SU-DHL-6 (cell line): ENCODE measurements around the gene AURKB.
"Not testable (repeated sequence)": the region's sequence is repeated elsewhere in the genome, so short reads cannot be mapped to it uniquely, and the experiment has no call there.

Experiments
- EZH2phosphoT487 ChIP-seq: fragments of 200-600 bp; sonication (generic), shearing (Covaris generic); conservative IDR thresholded peaks from 2 replicates; pipeline ENCODE4 v1.6.1; 2018; ENCODE audit warnings: mild to moderate bottlenecking, antibody characterized with exemption, low read length, moderate library complexity, mixed read lengths
- TF ChIP-seq, protein P1 (sequence below): fragments of 200-600 bp; sonication (generic); IDR thresholded peaks from one replicate; pipeline ENCODE4 v1.5.1; 2017; ENCODE audit warnings: antibody characterized with exemption, mild to moderate bottlenecking, low read length, moderate library complexity; ENCODE audit not compliant: insufficient read depth, poor library complexity, severe bottlenecking

DNA sequence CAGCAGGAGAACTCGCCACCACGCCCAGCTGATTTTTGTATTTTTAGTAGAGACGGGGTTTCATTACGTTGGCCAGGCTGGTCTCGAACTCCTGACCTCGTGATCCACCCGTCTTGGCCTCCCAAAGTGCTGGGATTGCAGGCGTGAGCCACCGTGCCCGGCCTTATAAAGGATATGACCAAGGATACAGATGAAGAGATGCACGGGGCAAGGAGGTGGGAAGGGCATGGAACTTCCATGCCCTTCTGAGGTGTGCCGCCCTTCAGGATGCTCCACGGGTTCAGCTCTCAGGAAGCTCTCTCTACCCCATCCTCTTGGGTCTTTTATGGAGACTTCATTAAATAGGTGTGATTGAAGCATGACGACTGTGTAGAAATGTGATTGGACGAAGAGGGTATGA, 3.6 kb upstream of the AURKB start:
- TF ChIP-seq, protein P1, sequence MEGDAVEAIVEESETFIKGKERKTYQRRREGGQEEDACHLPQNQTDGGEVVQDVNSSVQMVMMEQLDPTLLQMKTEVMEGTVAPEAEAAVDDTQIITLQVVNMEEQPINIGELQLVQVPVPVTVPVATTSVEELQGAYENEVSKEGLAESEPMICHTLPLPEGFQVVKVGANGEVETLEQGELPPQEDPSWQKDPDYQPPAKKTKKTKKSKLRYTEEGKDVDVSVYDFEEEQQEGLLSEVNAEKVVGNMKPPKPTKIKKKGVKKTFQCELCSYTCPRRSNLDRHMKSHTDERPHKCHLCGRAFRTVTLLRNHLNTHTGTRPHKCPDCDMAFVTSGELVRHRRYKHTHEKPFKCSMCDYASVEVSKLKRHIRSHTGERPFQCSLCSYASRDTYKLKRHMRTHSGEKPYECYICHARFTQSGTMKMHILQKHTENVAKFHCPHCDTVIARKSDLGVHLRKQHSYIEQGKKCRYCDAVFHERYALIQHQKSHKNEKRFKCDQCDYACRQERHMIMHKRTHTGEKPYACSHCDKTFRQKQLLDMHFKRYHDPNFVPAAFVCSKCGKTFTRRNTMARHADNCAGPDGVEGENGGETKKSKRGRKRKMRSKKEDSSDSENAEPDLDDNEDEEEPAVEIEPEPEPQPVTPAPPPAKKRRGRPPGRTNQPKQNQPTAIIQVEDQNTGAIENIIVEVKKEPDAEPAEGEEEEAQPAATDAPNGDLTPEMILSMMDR, result not testable (repeated sequence)
- TF ChIP-seq EZH2phosphoT487, result not testable (repeated sequence)
